Nephron (organoid): ENCODE data around the gene ARHGAP26.
"Not testable (repeated sequence)": the region's sequence is repeated elsewhere in the genome, so short reads cannot be mapped to it uniquely, and the experiment has no call there.

Source experiments
- H3K27ac Mint-ChIP-seq, 3 experiments: 2 replicates each; pipeline ENCODE4 v1.8.0; 2020; ENCODE audit warnings: mixed read lengths in 3 of 3, mild to moderate bottlenecking in 2 of 3, moderate library complexity in 1 of 3
- H3K27me3 Mint-ChIP-seq: 2 replicates; pipeline ENCODE4 v1.8.0; 2021; ENCODE audit warnings: low read depth, mild to moderate bottlenecking, moderate library complexity, mixed read lengths
- H3K36me3 Mint-ChIP-seq: 2 replicates; pipeline ENCODE4 v1.8.0; 2020; ENCODE audit warnings: low read depth, mixed read lengths
- H3K4me1 Mint-ChIP-seq: 2 replicates; pipeline ENCODE4 v1.8.0; 2020; ENCODE audit warnings: mixed read lengths
- H3K4me3 Mint-ChIP-seq, 3 experiments: 2 replicates each; pipeline ENCODE4 v1.8.0; 2020; ENCODE audit warnings: mild to moderate bottlenecking in 3 of 3, mixed read lengths in 3 of 3, moderate library complexity in 2 of 3
- H3K9me3 Mint-ChIP-seq: 2 replicates; pipeline ENCODE4 v1.8.0; 2020; ENCODE audit warnings: mixed read lengths
- CTCF ChIP-seq, 3 experiments: fragments of 200-600 bp; sonication (generic); IDR thresholded peaks; one replicate each; pipeline ENCODE4 v1.5.0; 2021; ENCODE audit warnings: antibody characterized with exemption in 3 of 3; ENCODE audit not compliant: unreplicated experiment in 3 of 3

Gene ARHGAP26

DNA sequence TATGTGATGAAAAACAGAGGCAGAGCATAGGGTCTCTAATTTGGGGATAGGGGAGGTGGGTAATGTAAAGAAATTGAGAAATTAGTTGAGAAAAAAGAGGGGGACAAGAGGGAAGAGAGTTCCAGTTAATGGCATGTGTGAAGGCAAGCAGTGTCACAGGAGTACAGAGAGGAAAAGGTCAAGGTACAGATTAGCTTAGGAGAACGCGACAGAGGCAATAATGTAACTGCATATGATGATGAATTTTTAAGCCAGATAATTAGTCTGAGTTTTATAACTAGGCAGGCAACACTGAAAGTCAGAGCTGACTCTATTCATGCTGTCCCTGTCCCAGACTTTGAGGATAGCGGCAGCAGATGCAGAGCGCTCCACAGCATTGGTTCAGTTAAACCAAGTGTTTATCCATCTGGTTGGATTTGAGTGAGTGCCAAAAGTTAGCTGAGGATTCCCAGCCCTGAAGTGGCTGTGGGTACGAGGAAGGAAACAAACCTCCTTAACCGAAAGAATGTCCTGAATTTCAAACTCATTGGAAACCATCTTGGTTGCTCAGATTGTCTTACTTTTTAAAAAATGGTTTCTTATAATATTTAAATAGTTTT, 315.2 kb downstream of the ARHGAP26 start:
- Mint-ChIP-seq H3K36me3 (peaks cover 4% of the 10 kb centered on the region), H3K27ac (peak overlapping the region in 2 of 3 experiments; percentile 12 to 48), H3K9me3 (no peaks in the 10 kb centered on the region), H3K4me1 (peaks cover 20% of the 10 kb centered on the region), H3K4me3 (no peak overlapping the region), H3K27me3 (peaks cover 4% of the 10 kb centered on the region)
- no peak for TF ChIP-seq CTCF (IDR thresholded peaks at IDR 0.05; ENCODE audit: unreplicated experiment in 3 of 3)

GRCh38 chr5:143086546-143086907, 316.4 kb downstream of the ARHGAP26 start:
- peaks cover 20% of the 10 kb centered on the region for H3K4me1 Mint-ChIP-seq
- peaks cover 4% of the 10 kb centered on the region for H3K27me3 Mint-ChIP-seq
- no peaks in the 10 kb centered on the region for H3K9me3 Mint-ChIP-seq
- H3K4me3 Mint-ChIP-seq: no peak overlapping the region
- TF ChIP-seq CTCF (IDR thresholded peaks at IDR 0.05; ENCODE audit: unreplicated experiment in 3 of 3): no peak
- H3K27ac Mint-ChIP-seq: peak overlapping the region; percentile 57 to 59 (median 59)
- H3K36me3 Mint-ChIP-seq: peaks cover 4% of the 10 kb centered on the region

GRCh38 chr5:143086908-143087637, 316.9 kb downstream of the ARHGAP26 start:
- no peak for TF ChIP-seq CTCF (IDR thresholded peaks at IDR 0.05; ENCODE audit: unreplicated experiment in 3 of 3)
- peaks cover 20% of the 10 kb centered on the region for H3K4me1 Mint-ChIP-seq
- H3K27ac Mint-ChIP-seq: peak overlapping the region; percentile 57 to 59 (median 59)
- H3K27me3 Mint-ChIP-seq: peaks cover 4% of the 10 kb centered on the region
- H3K36me3 Mint-ChIP-seq: peaks cover 4% of the 10 kb centered on the region
- no peaks in the 10 kb centered on the region for H3K9me3 Mint-ChIP-seq
- H3K4me3 Mint-ChIP-seq: no peak overlapping the region

DNA sequence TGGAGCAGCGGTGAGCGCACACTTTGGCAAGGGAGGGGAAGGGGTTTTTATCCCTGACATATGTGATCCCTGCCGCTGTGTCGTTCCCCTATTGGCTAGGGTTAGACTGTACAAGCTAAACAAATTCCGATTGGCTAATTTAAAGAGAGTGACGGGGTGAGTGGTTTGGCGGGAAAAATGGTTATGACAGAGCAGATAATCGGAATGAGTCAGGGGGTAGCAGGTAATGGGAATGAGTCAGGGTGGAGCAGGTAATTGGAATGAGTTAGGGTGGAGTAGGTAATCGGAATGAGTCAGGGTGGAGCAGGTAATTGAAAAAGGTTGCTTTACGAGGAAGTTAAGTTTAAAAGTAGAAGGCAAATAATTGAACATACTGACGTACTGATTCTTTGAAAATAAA, 318.5 kb downstream of the ARHGAP26 start:
- H3K9me3 Mint-ChIP-seq, H3K36me3 Mint-ChIP-seq: not testable (repeated sequence)

DNA sequence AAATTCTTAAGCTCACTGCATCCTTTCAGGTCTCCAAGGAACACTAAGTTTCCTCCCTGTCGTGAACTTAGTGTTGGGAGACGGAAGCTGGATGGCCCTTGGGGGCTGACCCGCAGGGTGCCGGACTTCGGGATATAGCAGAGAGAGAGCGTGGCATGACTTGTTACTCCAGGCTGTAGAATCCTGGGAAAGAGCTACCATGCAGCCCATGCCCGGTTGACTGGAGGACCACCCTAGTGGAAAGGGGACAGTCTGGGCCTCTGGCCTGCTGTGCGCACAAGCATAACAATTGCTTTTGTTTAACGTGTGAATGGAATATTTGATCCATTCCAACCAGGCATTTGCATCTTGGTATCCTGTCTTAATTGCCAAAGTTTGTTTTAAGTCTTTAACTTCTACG, 319.9 kb downstream of the ARHGAP26 start:
- H3K27me3 Mint-ChIP-seq, H3K4me3 Mint-ChIP-seq, H3K36me3 Mint-ChIP-seq, H3K9me3 Mint-ChIP-seq, H3K27ac Mint-ChIP-seq: not testable (repeated sequence)
- H3K4me1 Mint-ChIP-seq: peaks cover 28% of the 10 kb centered on the region

More for the DNA sequence above, 318.5 kb downstream of the ARHGAP26 start:
- H3K4me3 Mint-ChIP-seq, H3K27me3 Mint-ChIP-seq: not testable (repeated sequence)
- Mint-ChIP-seq H3K27ac (peak overlapping the region in 1 of 3 experiments; percentile 1), H3K4me1 (peaks cover 20% of the 10 kb centered on the region)

DNA sequence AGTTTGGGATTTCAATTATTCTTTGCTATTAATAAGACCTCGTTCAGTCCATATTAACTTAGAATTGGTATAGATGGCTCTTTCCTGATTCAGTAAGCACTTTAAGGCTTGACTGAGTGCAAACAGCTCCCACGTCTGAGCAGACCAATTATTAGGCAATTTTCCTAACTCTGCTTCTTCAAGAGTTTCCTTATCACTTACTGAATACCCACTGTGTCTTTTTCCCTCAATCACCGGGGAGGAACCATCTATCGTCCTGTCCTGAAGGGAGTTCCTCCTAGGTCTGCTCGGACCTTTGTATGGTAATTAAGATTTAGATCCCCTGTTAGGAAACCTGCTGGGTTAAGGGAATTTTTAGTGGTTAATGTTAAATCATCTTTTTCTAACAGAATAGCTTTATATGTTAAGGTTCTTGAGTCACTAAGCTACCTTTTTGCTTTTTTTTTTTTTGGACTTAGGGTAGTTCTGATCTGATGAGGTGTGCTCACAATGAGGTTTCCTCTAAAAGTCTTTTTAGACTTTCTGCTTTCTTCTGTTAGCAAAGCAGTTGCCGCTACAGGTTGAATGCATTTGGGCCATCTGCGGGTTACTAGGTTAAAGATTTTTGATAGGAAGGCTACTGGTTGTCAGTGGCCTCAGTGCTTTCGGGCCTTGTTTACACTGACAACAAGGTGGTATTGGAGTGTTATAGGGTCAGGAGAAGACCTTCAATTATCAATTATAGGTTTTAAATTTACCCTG, 322.7 kb downstream of the ARHGAP26 start:
- not testable (repeated sequence) for H3K4me3 Mint-ChIP-seq, H3K36me3 Mint-ChIP-seq, H3K4me1 Mint-ChIP-seq, H3K9me3 Mint-ChIP-seq, H3K27me3 Mint-ChIP-seq
- H3K27ac Mint-ChIP-seq: peak overlapping the region in 2 of 3 experiments; percentile 32 to 78

DNA sequence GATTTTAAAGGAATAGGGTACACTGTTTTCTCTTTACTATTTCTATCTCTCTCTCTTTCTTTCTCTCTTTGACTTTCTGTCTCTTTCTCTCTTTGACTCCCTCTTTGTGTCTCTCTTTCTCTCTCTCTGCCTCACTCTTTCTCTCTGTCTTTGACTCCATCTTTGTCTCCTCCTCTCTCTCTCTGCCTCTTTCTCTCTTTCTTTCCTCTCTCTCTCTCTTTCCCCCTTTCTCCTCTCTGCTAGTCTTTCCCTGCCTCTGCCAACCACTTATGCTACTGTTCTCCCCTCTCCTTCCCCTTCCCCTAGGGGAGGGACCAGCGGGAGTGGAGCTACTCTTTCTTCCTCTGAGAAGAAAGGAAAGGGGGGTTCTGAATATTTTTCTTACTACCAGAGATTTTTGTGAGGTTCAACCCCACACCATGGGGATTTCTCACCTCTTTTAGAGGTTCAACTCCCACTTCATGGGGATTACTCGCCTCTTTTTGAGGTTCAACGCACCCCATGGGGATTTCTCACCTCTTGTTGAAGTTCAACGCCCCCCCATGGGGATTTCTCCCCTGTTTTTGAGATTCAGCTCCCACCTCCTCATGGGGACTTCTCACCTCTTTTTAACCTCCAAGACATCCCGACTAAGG, 323.4 kb downstream of the ARHGAP26 start:
- no peak for TF ChIP-seq CTCF (IDR thresholded peaks at IDR 0.05; ENCODE audit: unreplicated experiment in 3 of 3)
- peak overlapping the region; percentile 25 to 78 (median 67) for H3K27ac Mint-ChIP-seq
- peaks cover 9% of the 10 kb centered on the region for H3K27me3 Mint-ChIP-seq
- peak overlapping the region; percentile 63 to 70 (median 66) for H3K4me3 Mint-ChIP-seq
- H3K4me1 Mint-ChIP-seq: peaks cover 10% of the 10 kb centered on the region
- H3K9me3 Mint-ChIP-seq: no peaks in the 10 kb centered on the region
- H3K36me3 Mint-ChIP-seq: peaks cover 3% of the 10 kb centered on the region
